Neural crest cell (in vitro differentiated cells): ENCODE data around the gene NHERF2. TPM values are rescaled to one million over a fixed set of nuclear protein-coding genes. Genes with fewer than 3 reads are reported as not detected.
A peak's percentile ranks its signal among the peaks of the same experiment; 100 is the strongest.

ENCODE experiments used
- DNase-seq: peaks from one replicate; pipeline ENCODE4 v3.0.0; 2021; ENCODE audit warnings: low read depth, mixed read lengths, low spot score
- H3K27ac Mint-ChIP-seq: one replicate; pipeline ENCODE4 v1.8.0; 2021; ENCODE audit warnings: mild to moderate bottlenecking, mixed read lengths; ENCODE audit not compliant: unreplicated experiment
- H3K27me3 Mint-ChIP-seq: 2 replicates; pipeline ENCODE4 v1.8.0; 2021; ENCODE audit warnings: low read depth, mild to moderate bottlenecking, mixed read lengths
- H3K36me3 Mint-ChIP-seq: 2 replicates; pipeline ENCODE4 v1.8.0; 2021; ENCODE audit warnings: low read depth, mild to moderate bottlenecking, mixed read lengths
- H3K4me1 Mint-ChIP-seq: 2 replicates; pipeline ENCODE4 v1.8.0; 2021; ENCODE audit warnings: mixed read lengths
- H3K4me3 Mint-ChIP-seq: one replicate; pipeline ENCODE4 v1.8.0; 2021; ENCODE audit warnings: mild to moderate bottlenecking, mixed read lengths
- H3K9me3 Mint-ChIP-seq: 2 replicates; pipeline ENCODE4 v1.8.0; 2021; ENCODE audit warnings: mixed read lengths
- total RNA-seq: library from RNA; stranded (reverse); gene quantifications from 2 replicates; pipeline ENCODE4 v1.2.1, GENCODE V29; 2021
- TF ChIP-seq, protein P1 (sequence below): fragments of 200-600 bp; sonication (generic); conservative IDR thresholded peaks from 2 replicates; pipeline ENCODE4 v1.5.0; 2021; ENCODE audit warnings: antibody characterized with exemption, mild to moderate bottlenecking

Gene NHERF2
- total RNA-seq, 1 donor from 2014 or later = 8.1 TPM

DNA sequence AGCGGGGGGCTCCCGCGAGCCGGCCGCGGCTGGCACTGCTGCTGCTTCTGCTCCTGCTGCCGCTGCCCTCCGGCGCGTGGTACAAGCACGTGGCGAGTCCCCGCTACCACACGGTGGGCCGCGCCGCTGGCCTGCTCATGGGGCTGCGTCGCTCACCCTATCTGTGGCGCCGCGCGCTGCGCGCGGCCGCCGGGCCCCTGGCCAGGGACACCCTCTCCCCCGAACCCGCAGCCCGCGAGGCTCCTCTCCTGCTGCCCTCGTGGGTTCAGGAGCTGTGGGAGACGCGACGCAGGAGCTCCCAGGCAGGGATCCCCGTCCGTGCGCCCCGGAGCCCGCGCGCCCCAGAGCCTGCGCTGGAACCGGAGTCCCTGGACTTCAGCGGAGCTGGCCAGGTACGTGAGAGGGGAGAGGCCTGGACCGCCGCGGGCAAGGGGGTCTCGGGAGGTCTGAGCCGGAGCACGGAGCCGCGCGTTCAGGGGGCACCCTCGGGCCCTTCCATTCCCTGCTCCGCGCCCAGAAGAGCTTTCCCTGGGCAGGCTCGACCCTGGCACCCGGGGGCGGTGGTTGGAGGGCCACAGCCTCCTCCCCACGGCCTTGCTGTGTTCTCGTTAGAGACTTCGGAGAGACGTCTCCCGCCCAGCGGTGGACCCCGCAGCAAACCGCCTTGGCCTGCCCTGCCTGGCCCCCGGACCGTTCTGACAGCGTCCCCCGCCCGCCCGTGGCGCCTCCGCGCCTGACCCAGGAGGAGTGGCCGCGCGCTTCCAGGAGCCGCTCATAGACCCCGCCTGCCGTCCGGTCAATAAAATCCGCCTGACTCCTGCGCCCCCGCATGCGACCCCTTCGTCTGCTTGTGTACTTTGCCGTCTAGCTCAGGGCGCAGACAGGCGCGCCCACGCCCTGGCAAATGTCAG lies 6.5 kb upstream of the NHERF2 start:
- Mint-ChIP-seq H3K4me1 (peaks cover 22% of the 10 kb centered on the region), H3K27me3 (peaks cover 58% of the 10 kb centered on the region), H3K36me3 (no peaks in the 10 kb centered on the region), H3K27ac (no peak overlapping the region), H3K9me3 (no peaks in the 10 kb centered on the region), H3K4me3 (peak overlapping the region; percentile 71)
- TF ChIP-seq, protein P1, sequence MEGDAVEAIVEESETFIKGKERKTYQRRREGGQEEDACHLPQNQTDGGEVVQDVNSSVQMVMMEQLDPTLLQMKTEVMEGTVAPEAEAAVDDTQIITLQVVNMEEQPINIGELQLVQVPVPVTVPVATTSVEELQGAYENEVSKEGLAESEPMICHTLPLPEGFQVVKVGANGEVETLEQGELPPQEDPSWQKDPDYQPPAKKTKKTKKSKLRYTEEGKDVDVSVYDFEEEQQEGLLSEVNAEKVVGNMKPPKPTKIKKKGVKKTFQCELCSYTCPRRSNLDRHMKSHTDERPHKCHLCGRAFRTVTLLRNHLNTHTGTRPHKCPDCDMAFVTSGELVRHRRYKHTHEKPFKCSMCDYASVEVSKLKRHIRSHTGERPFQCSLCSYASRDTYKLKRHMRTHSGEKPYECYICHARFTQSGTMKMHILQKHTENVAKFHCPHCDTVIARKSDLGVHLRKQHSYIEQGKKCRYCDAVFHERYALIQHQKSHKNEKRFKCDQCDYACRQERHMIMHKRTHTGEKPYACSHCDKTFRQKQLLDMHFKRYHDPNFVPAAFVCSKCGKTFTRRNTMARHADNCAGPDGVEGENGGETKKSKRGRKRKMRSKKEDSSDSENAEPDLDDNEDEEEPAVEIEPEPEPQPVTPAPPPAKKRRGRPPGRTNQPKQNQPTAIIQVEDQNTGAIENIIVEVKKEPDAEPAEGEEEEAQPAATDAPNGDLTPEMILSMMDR = no peak
- DNase-seq = no peak

- H3K9me3 Mint-ChIP-seq = no peaks in the 10 kb centered on the region
- H3K4me3 Mint-ChIP-seq = peak overlapping the region; percentile 69
- no peaks in the 10 kb centered on the region for H3K36me3 Mint-ChIP-seq
- peaks cover 68% of the 10 kb centered on the region for H3K27me3 Mint-ChIP-seq
- no peak overlapping the region for H3K27ac Mint-ChIP-seq
- no peak for DNase-seq
- H3K4me1 Mint-ChIP-seq = peaks cover 26% of the 10 kb centered on the region
- TF ChIP-seq, protein P1 = no peak
Measured at GRCh38 chr16:2022723-2023091, 4.0 kb upstream of the NHERF2 start.

GRCh38 chr16:2023092-2024031 lies 3.3 kb upstream of the NHERF2 start:
- H3K36me3 Mint-ChIP-seq = no peaks in the 10 kb centered on the region
- no peak overlapping the region for H3K27ac Mint-ChIP-seq

DNA sequence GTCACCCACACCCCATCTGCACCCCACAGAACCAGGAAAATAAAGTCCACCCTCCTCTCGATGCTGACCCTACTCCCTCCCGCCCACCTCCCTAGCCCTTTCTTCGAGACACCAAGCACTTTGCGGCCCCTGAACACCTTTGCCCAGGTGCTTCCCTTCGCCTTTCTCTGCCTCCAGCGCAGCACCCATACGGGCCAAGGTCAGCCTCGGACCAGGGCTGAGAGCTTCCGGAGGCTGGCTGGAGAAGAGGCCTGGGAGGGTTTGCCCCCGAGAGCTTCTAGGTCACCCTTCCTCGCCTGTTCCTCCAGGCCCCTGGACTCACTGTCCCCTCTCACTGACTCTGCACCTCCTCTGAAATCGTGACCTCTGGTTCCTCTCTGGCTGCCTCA lies 2.7 kb upstream of the NHERF2 start:
- no peaks in the 10 kb centered on the region for H3K9me3 Mint-ChIP-seq
- H3K4me3 Mint-ChIP-seq = peak overlapping the region; percentile 73
- TF ChIP-seq, protein P1 = no peak
- H3K4me1 Mint-ChIP-seq = peaks cover 26% of the 10 kb centered on the region
- DNase-seq = no peak
- no peak overlapping the region for H3K27ac Mint-ChIP-seq
- H3K27me3 Mint-ChIP-seq = peaks cover 65% of the 10 kb centered on the region
- no peaks in the 10 kb centered on the region for H3K36me3 Mint-ChIP-seq

More at GRCh38 chr16:2023092-2024031, 3.3 kb upstream of the NHERF2 start:
- peaks cover 26% of the 10 kb centered on the region for H3K4me1 Mint-ChIP-seq
- peaks cover 68% of the 10 kb centered on the region for H3K27me3 Mint-ChIP-seq
- TF ChIP-seq, protein P1 = peak; percentile 96
- peak; percentile 99 for DNase-seq
- H3K9me3 Mint-ChIP-seq = no peaks in the 10 kb centered on the region
- H3K4me3 Mint-ChIP-seq = peak overlapping the region; percentile 69

DNA sequence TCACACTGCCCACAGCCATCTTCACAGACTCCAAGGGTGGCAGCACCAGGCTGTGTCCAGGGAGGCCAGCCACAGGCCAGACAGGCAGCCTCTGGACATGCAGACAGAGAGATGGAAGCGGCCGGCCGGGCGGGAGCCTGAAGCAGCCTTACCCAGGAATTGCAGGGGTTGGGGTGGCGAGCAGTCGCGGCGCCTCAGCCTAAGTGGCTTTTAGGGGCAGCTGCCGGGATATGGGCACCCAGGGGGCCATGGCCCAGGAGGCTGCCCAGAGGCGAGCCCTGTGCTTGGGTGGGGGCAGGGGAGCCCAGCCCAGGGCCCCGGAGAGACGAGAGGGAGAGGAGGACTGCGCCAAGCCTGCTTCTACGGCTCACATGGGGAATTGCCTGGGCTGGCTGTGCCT lies 1.5 kb upstream of the NHERF2 start:
- Mint-ChIP-seq H3K9me3 (no peaks in the 10 kb centered on the region), H3K4me1 (peaks cover 26% of the 10 kb centered on the region), H3K4me3 (peak overlapping the region; percentile 76), H3K36me3 (no peaks in the 10 kb centered on the region), H3K27me3 (peaks cover 60% of the 10 kb centered on the region), H3K27ac (no peak overlapping the region)
- TF ChIP-seq, protein P1 = no peak
- DNase-seq = no peak
